Activated CD4-positive, alpha-beta T cell treated with anti-CD3 and anti-CD28 coated beads, Interleukin-2, amount 50 U/mL, for 4 hours (primary cell): ENCODE results near the gene ANKRD11.
"Not testable (repeated sequence)": the region's sequence is repeated elsewhere in the genome, so short reads cannot be mapped to it uniquely, and the experiment has no call there.

Experiments used
- DNase-seq, 2 experiments: peaks; one replicate each; pipeline ENCODE4 v3.0.0-alpha.2; 2020

Gene ANKRD11

GRCh38 chr16:89426736-89427530, 63.4 kb downstream of the ANKRD11 start:
- DNase-seq, result no peak

- no peak for DNase-seq
These were observed 64.8 kb downstream of the ANKRD11 start for GRCh38 chr16:89425523-89425922.

- no peak for DNase-seq
These were observed 66.6 kb downstream of the ANKRD11 start for GRCh38 chr16:89423681-89424260.

GRCh38 chr16:89422905-89423630, 67.3 kb downstream of the ANKRD11 start:
- peak; percentile 37 to 46 for DNase-seq

- DNase-seq, result peak; percentile 26 to 28
These were observed 67.8 kb downstream of the ANKRD11 start for GRCh38 chr16:89422527-89422904.

GRCh38 chr16:89421300-89421699, 69.1 kb downstream of the ANKRD11 start:
- not testable (repeated sequence) for DNase-seq

- DNase-seq, result no peak
These were observed 70.2 kb downstream of the ANKRD11 start for GRCh38 chr16:89420204-89420603.

GRCh38 chr16:89418352-89418751, 72.0 kb downstream of the ANKRD11 start:
- no peak for DNase-seq

- no peak for DNase-seq
These were observed 73.0 kb downstream of the ANKRD11 start for GRCh38 chr16:89417352-89417751.

- no peak for DNase-seq
These were observed 76.4 kb downstream of the ANKRD11 start for GRCh38 chr16:89413811-89414585.

GRCh38 chr16:89412811-89413210, 77.5 kb downstream of the ANKRD11 start:
- no peak for DNase-seq

GRCh38 chr16:89411335-89411850, 79.0 kb downstream of the ANKRD11 start:
- DNase-seq, result no peak

GRCh38 chr16:89410794-89411309, 79.5 kb downstream of the ANKRD11 start:
- DNase-seq, result no peak

- DNase-seq, result no peak
These were observed 80.0 kb downstream of the ANKRD11 start for GRCh38 chr16:89410322-89410721.

GRCh38 chr16:89409161-89409711, 81.1 kb downstream of the ANKRD11 start:
- DNase-seq, result peak; percentile 42 to 47

- no peak for DNase-seq
These were observed 82.0 kb downstream of the ANKRD11 start for GRCh38 chr16:89408315-89408714.

GRCh38 chr16:89407925-89408300, 82.4 kb downstream of the ANKRD11 start:
- no peak for DNase-seq

GRCh38 chr16:89407282-89407924, 83.0 kb downstream of the ANKRD11 start:
- DNase-seq, result no peak

GRCh38 chr16:89406277-89406888, 84.0 kb downstream of the ANKRD11 start:
- DNase-seq, result no peak

GRCh38 chr16:89404561-89404960, 85.8 kb downstream of the ANKRD11 start:
- no peak for DNase-seq

GRCh38 chr16:89402962-89403361, 87.4 kb downstream of the ANKRD11 start:
- no peak for DNase-seq
